Brain microvascular endothelial cell (primary cell): ENCODE data around the gene CPEB3.
"Not testable (repeated sequence)": the region's sequence is repeated elsewhere in the genome, so short reads cannot be mapped to it uniquely, and the experiment has no call there.

Source experiments
- DNase-seq: peaks from one replicate; pipeline ENCODE4 v3.0.0-alpha.2; 2020
- H3K27ac ChIP-seq: fragments of 250-450 bp; sonication (Bioruptor Pico); 2 replicates; pipeline ENCODE4 v1.5.1; 2020; ENCODE audit warnings: mild to moderate bottlenecking, moderate library complexity
- H3K27me3 ChIP-seq: fragments of 250-450 bp; sonication (Bioruptor Pico); replicated peaks from 2 replicates; pipeline ENCODE4 v1.5.1; 2020; ENCODE audit warnings: mild to moderate bottlenecking
- H3K36me3 ChIP-seq: fragments of 250-450 bp; sonication (Bioruptor Pico); replicated peaks from 2 replicates; pipeline ENCODE4 v1.5.1; 2020; ENCODE audit warnings: mild to moderate bottlenecking
- H3K4me3 ChIP-seq: 2 replicates; pipeline ENCODE4 v1.5.1; 2011; ENCODE audit warnings: low read depth, mild to moderate bottlenecking, control low read depth, low read length, moderate library complexity
- CTCF ChIP-seq: IDR thresholded peaks from 2 replicates; pipeline ENCODE4 v1.5.1; 2011; ENCODE audit warnings: low read depth, mild to moderate bottlenecking, moderate library complexity, low read length, control low read depth, inconsistent platforms; ENCODE audit errors: missing control alignments
- in situ Hi-C: cut with HindIII; loops from 2 replicates; pipeline ENCODE4 v1.10.0; 2017; ENCODE audit warnings: low sequenced_read_pairs, low pct_ligation_motif_present

The CPEB3 gene

GRCh38 chr10:92142949-92143348 is 147.9 kb downstream of the CPEB3 start:
- no peak for TF ChIP-seq CTCF
- DNase-seq = no peak
- in situ Hi-C loops = no loop called here
- H3K27me3 ChIP-seq = no peaks in the 10 kb centered on the region
- no peak overlapping the region for H3K27ac ChIP-seq
- H3K4me3 ChIP-seq = no peak overlapping the region
- no peaks in the 10 kb centered on the region for H3K36me3 ChIP-seq

GRCh38 chr10:92142512-92142911 is 148.4 kb downstream of the CPEB3 start:
- in situ Hi-C loops = no loop called here

GRCh38 chr10:92141147-92141546 is 149.7 kb downstream of the CPEB3 start:
- H3K27ac ChIP-seq, in situ Hi-C loops, H3K36me3 ChIP-seq, H3K27me3 ChIP-seq, H3K4me3 ChIP-seq, DNase-seq: not testable (repeated sequence)

More at GRCh38 chr10:92142512-92142911, 148.4 kb downstream of the CPEB3 start:
- no peak overlapping the region for H3K27ac ChIP-seq
- H3K4me3 ChIP-seq = no peak overlapping the region
- DNase-seq = no peak
- H3K27me3 ChIP-seq = no peaks in the 10 kb centered on the region
- no peaks in the 10 kb centered on the region for H3K36me3 ChIP-seq
- peak; percentile 19 for TF ChIP-seq CTCF

GRCh38 chr10:92134049-92134448 is 156.8 kb downstream of the CPEB3 start:
- in situ Hi-C loops = not testable (repeated sequence)

GRCh38 chr10:92131275-92131820 is 159.5 kb downstream of the CPEB3 start:
- no peak for TF ChIP-seq CTCF
- Histone ChIP-seq H3K36me3 (no peaks in the 10 kb centered on the region), H3K27ac (no peak overlapping the region), H3K27me3 (no peaks in the 10 kb centered on the region), H3K4me3 (no peak overlapping the region)
- DNase-seq = no peak
- in situ Hi-C loops = no loop called here

More at GRCh38 chr10:92134049-92134448, 156.8 kb downstream of the CPEB3 start:
- H3K27ac ChIP-seq, H3K27me3 ChIP-seq, H3K4me3 ChIP-seq, H3K36me3 ChIP-seq, DNase-seq: not testable (repeated sequence)

GRCh38 chr10:92130622-92131274 is 160.1 kb downstream of the CPEB3 start:
- Histone ChIP-seq H3K4me3 (no peak overlapping the region), H3K27ac (no peak overlapping the region), H3K36me3 (no peaks in the 10 kb centered on the region), H3K27me3 (no peaks in the 10 kb centered on the region)
- no peak for DNase-seq
- TF ChIP-seq CTCF = no peak
- in situ Hi-C loops = no loop called here
